WI38 (cell line): ENCODE results near the gene CDK5R1.

Experiments used
- H3K4me3 ChIP-seq: 2 replicates; pipeline ENCODE4 v1.5.1; 2011; ENCODE audit warnings: low read depth, mild to moderate bottlenecking, control low read depth, low read length
- TF ChIP-seq, protein P1 (sequence below): IDR thresholded peaks from 2 replicates; pipeline ENCODE4 v1.5.1; 2012; ENCODE audit warnings: low read depth, mild to moderate bottlenecking, control low read depth, low read length

Gene CDK5R1

DNA sequence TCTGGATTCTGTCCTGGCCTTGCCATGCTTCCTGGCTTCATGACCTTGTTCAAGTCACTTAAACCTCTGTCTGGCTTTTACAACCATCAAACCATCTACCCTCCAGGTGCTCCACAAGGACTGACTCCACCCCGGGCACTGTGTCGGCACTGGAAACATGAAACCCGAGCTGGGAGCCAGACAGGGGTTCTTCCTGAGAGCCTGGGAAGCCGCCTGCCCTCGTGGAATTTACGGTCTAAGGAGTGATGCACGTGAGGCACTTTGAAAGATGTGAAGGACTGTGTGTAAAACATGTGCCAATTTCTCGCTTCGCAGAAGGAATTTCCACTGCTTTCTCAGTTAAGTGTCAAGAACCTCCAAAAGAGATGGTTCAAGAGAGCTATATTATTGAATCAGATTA, 11.6 kb downstream of the CDK5R1 start:
- TF ChIP-seq, protein P1, sequence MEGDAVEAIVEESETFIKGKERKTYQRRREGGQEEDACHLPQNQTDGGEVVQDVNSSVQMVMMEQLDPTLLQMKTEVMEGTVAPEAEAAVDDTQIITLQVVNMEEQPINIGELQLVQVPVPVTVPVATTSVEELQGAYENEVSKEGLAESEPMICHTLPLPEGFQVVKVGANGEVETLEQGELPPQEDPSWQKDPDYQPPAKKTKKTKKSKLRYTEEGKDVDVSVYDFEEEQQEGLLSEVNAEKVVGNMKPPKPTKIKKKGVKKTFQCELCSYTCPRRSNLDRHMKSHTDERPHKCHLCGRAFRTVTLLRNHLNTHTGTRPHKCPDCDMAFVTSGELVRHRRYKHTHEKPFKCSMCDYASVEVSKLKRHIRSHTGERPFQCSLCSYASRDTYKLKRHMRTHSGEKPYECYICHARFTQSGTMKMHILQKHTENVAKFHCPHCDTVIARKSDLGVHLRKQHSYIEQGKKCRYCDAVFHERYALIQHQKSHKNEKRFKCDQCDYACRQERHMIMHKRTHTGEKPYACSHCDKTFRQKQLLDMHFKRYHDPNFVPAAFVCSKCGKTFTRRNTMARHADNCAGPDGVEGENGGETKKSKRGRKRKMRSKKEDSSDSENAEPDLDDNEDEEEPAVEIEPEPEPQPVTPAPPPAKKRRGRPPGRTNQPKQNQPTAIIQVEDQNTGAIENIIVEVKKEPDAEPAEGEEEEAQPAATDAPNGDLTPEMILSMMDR: no peak
- H3K4me3 ChIP-seq: no peak overlapping the region

DNA sequence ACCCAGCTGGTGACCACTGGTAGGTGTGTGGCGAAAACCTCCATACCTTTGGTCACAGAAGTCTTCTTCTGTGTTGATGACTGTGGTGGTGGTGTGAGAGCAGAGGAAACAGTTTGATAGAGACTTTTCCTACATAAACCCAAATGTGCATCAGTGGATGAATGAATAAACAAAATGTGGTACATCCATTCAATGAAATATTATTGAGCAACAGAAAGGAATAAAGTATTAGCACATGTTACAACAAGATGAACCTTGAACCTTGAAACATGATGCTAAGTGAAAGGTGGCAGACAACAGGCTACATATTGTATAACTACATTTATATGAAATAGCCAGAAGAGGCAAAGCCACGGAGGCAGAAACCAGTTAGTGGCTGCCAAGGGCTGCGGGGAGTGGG, 15.2 kb downstream of the CDK5R1 start:
- TF ChIP-seq, protein P1: no peak

DNA sequence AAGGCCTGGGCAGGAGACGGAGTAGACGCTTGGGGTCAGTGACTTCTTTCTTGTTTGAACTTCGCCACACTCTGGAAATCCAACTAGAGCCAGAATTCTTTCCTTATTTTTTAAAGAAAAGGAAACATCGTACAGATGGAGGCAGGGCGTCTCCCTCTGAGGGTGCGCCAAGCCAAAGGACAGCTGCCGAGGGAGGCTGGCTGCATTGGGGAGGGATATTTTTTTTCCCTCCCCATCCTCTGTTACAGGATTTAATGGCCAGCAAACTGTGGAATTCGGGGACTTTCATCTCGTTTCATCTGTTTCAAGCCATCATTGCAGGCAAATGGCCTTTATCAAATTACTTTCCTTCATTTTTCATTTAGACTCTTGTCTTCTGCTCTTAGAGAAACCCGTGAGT, 15.9 kb downstream of the CDK5R1 start:
- TF ChIP-seq, protein P1: no peak

More for the DNA sequence above, 15.2 kb downstream of the CDK5R1 start:
- no peak overlapping the region for H3K4me3 ChIP-seq

DNA sequence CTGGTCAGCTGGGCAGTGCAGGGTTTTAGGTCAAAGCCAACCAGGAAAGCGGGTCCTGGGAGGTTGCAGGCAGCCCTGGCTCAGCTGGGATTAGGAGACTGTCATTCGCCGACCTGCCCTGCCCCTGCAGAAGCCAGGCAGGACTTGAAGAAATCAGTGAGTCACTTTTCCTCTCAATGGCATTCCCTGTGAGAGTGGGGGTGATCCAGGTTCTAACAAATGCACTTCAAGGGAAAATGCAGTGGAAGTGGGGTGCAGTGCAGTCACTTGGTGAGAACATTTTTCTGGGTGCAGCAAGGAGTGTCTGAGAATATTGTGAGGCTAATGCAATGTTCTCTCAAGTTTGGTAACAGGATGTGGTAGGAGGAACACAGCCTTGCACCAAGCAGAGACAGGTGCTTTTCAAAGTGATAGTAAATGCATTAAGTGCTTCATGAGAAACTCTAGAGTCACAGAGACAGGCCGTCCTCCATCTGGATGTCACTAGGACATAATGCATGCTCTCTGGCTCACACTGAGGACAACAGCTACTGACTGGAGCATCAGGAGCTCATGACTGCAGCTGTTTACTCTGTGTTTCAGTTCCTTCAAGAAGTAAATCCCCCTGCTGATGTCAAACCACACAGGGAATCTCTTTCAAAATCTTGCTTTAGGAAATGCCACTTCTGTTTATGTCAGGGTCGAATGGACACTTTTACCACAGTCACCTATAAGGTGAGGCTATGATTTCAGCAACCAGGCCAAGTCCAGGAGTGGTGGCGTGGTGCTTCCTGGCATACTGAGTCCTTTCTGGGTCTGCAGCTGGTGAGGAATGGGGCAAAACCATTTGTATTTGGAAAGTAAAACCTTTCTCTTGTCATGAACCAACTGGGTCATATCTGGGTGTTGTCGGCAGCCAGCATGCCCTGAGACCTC, 16.7 kb downstream of the CDK5R1 start:
- TF ChIP-seq, protein P1: no peak
- H3K4me3 ChIP-seq: no peak overlapping the region

More for the DNA sequence above, 15.9 kb downstream of the CDK5R1 start:
- no peak overlapping the region for H3K4me3 ChIP-seq

DNA sequence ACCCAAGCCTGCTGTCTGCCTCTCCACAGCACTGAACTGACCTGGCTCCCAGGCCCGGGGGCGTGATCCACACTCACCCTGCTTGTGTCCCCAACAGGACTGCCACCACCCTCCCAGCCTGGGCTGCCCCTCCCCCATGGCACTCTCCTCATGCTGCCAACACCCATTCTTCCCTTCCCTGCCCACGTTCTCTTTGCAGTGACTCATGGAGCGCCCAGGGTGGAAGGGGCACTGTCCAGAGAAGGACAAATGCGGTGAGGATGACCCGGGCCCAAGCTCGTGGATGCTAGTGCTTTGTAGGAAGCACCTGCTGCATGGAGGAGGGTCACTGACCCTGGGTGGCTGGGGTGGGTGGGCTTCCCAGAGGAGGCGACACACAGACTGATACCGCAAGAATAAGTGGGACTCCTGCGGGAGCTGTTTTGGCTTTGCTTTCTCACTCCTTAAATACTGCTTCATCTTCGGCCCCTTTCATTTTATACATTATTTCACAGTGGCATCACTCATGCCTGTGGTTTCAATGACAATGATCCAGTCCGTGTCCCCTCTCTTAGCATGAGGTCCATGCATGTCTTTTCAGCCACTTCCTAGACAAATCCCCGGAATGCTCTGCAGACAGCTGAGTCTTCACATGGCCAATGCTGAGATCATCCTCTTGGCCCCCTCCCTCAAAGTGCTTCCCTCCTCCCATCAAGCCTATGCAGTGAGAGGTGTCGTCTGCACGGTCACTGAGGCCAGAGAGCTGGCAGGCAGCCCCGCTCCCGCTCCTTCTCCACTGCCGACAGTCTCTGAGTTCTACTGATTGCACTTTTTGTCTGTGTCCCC, 17.6 kb downstream of the CDK5R1 start:
- TF ChIP-seq, protein P1: no peak
- no peak overlapping the region for H3K4me3 ChIP-seq

DNA sequence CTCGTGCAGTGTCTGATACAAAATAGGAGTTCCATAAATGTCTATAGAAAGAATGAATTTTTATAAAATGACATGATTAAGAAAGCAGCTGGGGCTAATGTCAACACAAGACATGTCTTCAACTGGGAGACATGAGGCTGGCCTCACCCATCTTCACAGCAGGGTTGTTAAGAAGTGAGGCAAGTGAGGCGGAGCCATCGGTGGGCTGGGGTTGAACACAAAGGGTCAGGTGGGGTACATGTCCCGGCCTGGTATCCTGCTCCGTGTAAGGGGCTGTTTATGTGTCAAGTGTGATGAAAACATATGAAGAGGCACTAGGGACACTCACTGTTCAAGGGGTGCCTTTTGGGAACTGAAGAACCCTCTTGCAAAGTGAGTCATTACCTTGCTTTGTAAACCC, 22.1 kb downstream of the CDK5R1 start:
- TF ChIP-seq, protein P1: no peak
- no peak overlapping the region for H3K4me3 ChIP-seq

DNA sequence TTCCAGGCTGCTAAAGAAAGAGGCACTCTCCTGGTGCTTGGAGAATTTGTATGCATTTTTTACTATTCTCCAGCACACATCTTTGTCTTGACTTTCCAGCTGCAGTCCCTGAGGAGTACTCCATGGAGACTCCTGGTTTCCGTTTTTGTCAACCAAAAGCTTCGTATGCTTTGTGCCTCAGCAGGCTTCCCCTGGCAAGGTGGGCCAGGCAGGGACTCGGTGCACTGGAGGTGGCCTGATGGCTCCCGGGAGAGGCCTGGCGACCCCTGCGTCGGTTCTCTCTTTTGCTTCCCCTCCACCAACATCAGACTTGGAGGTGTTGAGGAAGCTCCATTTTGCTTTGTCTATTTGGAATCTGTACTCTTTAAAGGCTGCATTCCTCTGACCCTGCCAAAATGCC, 23.7 kb downstream of the CDK5R1 start:
- TF ChIP-seq, protein P1: no peak
- no peak overlapping the region for H3K4me3 ChIP-seq
